Ascending aorta (tissue), 2 donors: ENCODE measurements around the gene STK17A. TPM values are rescaled to one million over a fixed set of nuclear protein-coding genes. Genes with fewer than 3 reads are reported as not detected.

Experiments used
- DNase-seq, 2 donors: peaks; one replicate each; pipeline ENCODE4 v3.0.0-alpha.2; 2019; ENCODE audit warnings: low spot score in 2 of 2
- H3K27ac ChIP-seq, 2 donors: fragments of 200-600 bp; sonication (generic); one replicate each; pipeline ENCODE4 v1.5.1; 2016 to 2017; ENCODE audit warnings: mild to moderate bottlenecking in 1 of 2
- H3K27me3 ChIP-seq: fragments of 200-600 bp; sonication (generic); one replicate; pipeline ENCODE4 v1.5.1; 2017
- H3K36me3 ChIP-seq, 2 donors: fragments of 200-600 bp; sonication (generic); one replicate each; pipeline ENCODE4 v1.5.1; 2016
- H3K4me1 ChIP-seq, 2 donors: fragments of 200-600 bp; sonication (generic); one replicate each; pipeline ENCODE4 v1.5.1; 2016 to 2017; ENCODE audit warnings: mild to moderate bottlenecking in 1 of 2
- H3K4me3 ChIP-seq, 2 donors: fragments of 200-600 bp; sonication (generic); one replicate each; pipeline ENCODE4 v1.5.1; 2016 to 2017; ENCODE audit warnings: mild to moderate bottlenecking in 1 of 2
- H3K9me3 ChIP-seq, 2 donors: fragments of 200-600 bp; sonication (generic); one replicate each; pipeline ENCODE4 v1.5.1; 2016
- intact Hi-C: fragments of 100-400 bp; cut with DNase I; formaldehyde crosslinking; loops from one replicate; pipeline ENCODE4 v1.15.1; 2023
- total RNA-seq: library from RNA; depleted of rRNA; stranded (reverse); fragments of >200 nt; gene quantifications from one replicate; pipeline ENCODE4 v1.1.0, GENCODE V29; 2016
- TF ChIP-seq, protein P1 (sequence below), 3 experiments: fragments of 200-600 bp in 2 of 3; fragments of 450-650 bp in 1 of 3; sonication (generic) in 2 of 3; IDR thresholded peaks; one replicate each; pipeline ENCODE4 v1.5.1; 2016 to 2019; ENCODE audit warnings: antibody characterized with exemption in 3 of 3, mild to moderate bottlenecking in 1 of 3, moderate library complexity in 1 of 3

Gene STK17A
- total RNA-seq, 1 donor from 2014 or later: 9.6 TPM

DNA sequence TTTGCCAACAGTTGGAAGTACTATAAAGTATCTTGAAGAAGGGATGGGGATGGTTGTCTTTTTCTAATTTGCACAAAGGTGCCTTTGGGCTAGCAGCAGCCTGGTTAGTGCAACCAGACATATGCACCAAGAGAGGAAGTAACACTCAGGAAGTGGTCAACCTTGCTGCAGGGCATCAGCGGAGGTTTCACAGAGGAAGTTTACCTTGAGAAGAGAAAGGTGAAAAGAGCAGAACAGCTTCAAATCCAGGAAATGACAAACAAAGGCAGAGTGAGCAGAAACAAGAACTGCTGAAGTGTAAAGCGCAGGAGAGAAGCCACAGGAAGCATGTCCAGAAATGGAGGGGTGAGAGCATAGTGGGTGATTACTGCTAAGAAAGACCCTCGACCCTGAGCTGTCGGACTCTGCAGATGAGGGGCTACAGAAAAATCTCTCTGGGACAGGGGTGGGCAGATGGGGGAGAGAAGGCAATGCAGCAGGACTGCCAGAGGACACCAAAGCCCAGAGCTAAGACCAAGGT lies 66.9 kb downstream of the STK17A start:
- H3K36me3 ChIP-seq: no peaks in the 10 kb centered on the region
- peak overlapping the region; percentile 94 to 96 for H3K27ac ChIP-seq
- no peak for DNase-seq
- TF ChIP-seq, protein P1, sequence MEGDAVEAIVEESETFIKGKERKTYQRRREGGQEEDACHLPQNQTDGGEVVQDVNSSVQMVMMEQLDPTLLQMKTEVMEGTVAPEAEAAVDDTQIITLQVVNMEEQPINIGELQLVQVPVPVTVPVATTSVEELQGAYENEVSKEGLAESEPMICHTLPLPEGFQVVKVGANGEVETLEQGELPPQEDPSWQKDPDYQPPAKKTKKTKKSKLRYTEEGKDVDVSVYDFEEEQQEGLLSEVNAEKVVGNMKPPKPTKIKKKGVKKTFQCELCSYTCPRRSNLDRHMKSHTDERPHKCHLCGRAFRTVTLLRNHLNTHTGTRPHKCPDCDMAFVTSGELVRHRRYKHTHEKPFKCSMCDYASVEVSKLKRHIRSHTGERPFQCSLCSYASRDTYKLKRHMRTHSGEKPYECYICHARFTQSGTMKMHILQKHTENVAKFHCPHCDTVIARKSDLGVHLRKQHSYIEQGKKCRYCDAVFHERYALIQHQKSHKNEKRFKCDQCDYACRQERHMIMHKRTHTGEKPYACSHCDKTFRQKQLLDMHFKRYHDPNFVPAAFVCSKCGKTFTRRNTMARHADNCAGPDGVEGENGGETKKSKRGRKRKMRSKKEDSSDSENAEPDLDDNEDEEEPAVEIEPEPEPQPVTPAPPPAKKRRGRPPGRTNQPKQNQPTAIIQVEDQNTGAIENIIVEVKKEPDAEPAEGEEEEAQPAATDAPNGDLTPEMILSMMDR (IDR thresholded peaks at IDR 0.05): no peak
- no peak overlapping the region for H3K4me3 ChIP-seq
- H3K9me3 ChIP-seq: no peaks in the 10 kb centered on the region
- intact Hi-C loops: loop anchor here (1.0 to 5.0 kb wide), 4 partner anchors 10 to 51 kb away; no protein-coding TSS in a partner anchor
- no peaks in the 10 kb centered on the region for H3K27me3 ChIP-seq
- peaks cover 40 to 71% of the 10 kb centered on the region in 2 donors for H3K4me1 ChIP-seq

DNA sequence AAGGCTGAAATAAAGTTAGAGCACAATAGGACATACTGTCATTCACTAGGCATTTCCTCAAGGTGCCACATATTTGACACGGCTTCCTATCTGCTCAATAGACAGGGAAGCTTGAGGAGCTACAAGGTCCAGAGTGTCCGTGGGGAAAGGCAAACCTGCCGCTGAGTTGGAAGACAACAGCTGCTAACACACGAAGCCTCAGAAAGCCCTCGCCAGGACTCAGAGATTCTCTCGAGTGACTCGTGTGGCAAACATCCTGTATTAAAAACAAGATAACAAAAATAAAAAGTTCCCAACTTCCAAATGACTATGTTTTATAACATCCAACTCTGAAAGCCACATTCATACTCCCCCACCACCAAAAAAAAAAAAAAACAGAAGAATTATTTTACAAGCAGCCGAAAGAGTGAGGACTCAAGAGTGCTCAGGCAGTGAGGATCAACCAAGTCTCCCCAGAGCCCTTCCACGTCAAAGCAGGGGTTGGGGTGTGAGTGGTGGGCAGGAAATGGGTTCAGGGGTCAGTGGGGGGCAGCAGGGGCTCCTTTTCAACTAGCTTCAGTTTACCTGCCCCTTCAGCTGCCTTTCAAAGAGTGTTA lies 67.6 kb downstream of the STK17A start:
- no peaks in the 10 kb centered on the region for H3K36me3 ChIP-seq
- H3K4me3 ChIP-seq: peak overlapping the region in 1 of 2 donors; percentile 4
- H3K27me3 ChIP-seq: no peaks in the 10 kb centered on the region
- H3K9me3 ChIP-seq: no peaks in the 10 kb centered on the region
- H3K27ac ChIP-seq: peak overlapping the region; percentile 94 to 96
- H3K4me1 ChIP-seq: peaks cover 39 to 63% of the 10 kb centered on the region in 2 donors
- intact Hi-C loops: loop anchor here (1.0 to 2.0 kb wide), 2 partner anchors 10 to 50 kb away; no protein-coding TSS in a partner anchor
- DNase-seq: no peak
- TF ChIP-seq, protein P1 (IDR thresholded peaks at IDR 0.05): no peak

DNA sequence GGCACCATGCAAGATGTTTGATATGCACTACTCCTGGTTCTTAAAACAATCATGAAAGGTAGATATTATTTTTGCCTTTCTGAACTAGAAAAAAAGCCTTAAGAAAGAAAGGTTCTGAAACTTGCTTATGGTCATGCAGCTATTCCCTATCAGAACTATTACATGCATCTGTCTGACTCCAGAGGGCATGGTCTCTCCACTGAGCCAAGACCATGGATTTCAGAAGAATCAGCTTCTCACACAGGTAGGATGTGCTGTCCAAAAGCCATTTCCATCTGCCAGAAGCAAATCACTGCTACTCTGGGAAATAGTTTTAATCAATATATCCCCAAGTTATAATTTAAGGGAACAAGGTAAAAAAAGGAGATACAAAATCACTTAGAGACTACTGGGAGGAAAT lies 69.5 kb downstream of the STK17A start:
- intact Hi-C loops: no loop called here
- DNase-seq: no peak
- Histone ChIP-seq H3K27me3 (no peaks in the 10 kb centered on the region), H3K4me3 (no peak overlapping the region), H3K36me3 (no peaks in the 10 kb centered on the region), H3K4me1 (peaks cover 24 to 45% of the 10 kb centered on the region in 2 donors), H3K27ac (peak overlapping the region in 1 of 2 donors; percentile 96), H3K9me3 (no peaks in the 10 kb centered on the region)
- TF ChIP-seq, protein P1 (IDR thresholded peaks at IDR 0.05): no peak

DNA sequence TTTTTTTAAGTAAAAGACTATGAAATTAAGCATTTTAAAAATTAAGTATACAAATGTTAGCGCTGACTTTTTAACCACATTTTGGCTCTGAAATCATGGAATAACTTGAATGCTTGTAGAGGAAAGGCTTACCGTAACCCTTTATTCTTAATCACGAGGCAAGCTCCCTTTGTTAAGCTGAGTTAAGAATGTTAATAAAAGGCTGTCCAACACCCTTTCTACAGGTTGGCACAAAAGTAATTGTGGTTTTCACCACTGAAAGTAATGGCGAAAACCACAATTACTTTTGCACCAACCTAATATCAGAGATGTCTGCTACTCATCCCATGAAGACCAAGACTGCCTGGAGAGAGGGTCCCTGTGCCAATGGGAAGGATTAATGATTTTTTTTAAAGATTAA lies 70.6 kb downstream of the STK17A start:
- no peaks in the 10 kb centered on the region for H3K9me3 ChIP-seq
- intact Hi-C loops: no loop called here
- DNase-seq: no peak
- H3K27me3 ChIP-seq: no peaks in the 10 kb centered on the region
- H3K36me3 ChIP-seq: no peaks in the 10 kb centered on the region
- H3K4me1 ChIP-seq: peaks cover 19 to 38% of the 10 kb centered on the region in 2 donors
- H3K27ac ChIP-seq: no peak overlapping the region
- TF ChIP-seq, protein P1 (IDR thresholded peaks at IDR 0.05): no peak
- no peak overlapping the region for H3K4me3 ChIP-seq

DNA sequence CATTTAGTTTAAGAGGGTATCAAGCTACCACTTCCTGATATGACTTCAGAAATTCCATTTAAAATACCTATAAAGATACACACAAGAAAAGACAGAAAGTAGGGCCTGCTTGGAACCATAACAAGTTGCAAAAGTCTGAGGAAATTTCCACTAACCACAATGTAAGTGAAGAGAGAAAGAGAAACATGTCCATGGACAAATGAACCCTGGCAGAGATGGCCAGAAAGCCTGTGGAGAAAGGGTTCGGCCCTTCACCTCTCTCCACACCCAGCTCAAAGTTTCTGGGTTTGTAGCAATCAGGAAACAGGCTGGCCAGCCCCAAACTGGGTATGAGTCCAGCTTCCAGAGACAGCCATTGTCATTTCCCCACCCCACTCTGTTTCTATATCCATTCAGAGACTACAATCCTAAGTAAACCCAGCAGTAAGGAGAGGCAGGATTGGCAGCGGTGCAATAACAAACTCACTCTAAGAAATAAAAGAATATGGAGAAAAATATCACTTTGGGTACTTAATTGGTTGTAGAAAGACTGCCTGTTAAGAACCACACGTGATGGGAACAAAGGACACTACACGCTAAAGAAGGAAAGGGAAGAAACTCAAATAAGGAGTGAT lies 71.1 kb downstream of the STK17A start:
- Histone ChIP-seq H3K4me3 (no peak overlapping the region), H3K4me1 (peaks cover 19 to 38% of the 10 kb centered on the region in 2 donors), H3K27ac (no peak overlapping the region), H3K27me3 (no peaks in the 10 kb centered on the region), H3K36me3 (no peaks in the 10 kb centered on the region), H3K9me3 (no peaks in the 10 kb centered on the region)
- intact Hi-C loops: loop anchor here (2.0 kb wide), 1 partner anchor 15 kb away; no protein-coding TSS in a partner anchor
- no peak for DNase-seq
- TF ChIP-seq, protein P1 (IDR thresholded peaks at IDR 0.05): no peak
